HepG2 (cell line): Measurements from ENCODE around the gene ATP5F1C. TPM values are rescaled to one million over a fixed set of nuclear protein-coding genes. Genes with fewer than 3 reads are reported as not detected.

Experiments
- ATF1 ChIP-seq: IDR thresholded peaks from 2 replicates; pipeline ENCODE4 v1.6.1; 2016; ENCODE audit warnings: mild to moderate bottlenecking, control low read depth
- BHLHE40 ChIP-seq: IDR thresholded peaks from 2 replicates; pipeline ENCODE4 v1.6.1; 2011; ENCODE audit warnings: low read length, improper control_type of control experiment
- BRF2 ChIP-seq: sonication (generic); formaldehyde crosslinking; IDR thresholded peaks from 2 replicates; pipeline ENCODE4 v1.8.1; 2022; ENCODE audit warnings: mild to moderate bottlenecking, missing genetic modification reagents
- CBX1 ChIP-seq: IDR thresholded peaks from one replicate; pipeline ENCODE4 v1.6.1; 2016; ENCODE audit warnings: antibody characterized with exemption, low read depth
- CENPBD1 ChIP-seq: sonication (generic); formaldehyde crosslinking; IDR thresholded peaks from 2 replicates; pipeline ENCODE4 v1.8.0; 2022; ENCODE audit warnings: missing genetic modification reagents, low read depth, mild to moderate bottlenecking, borderline replicate concordance
- HOXD1 ChIP-seq: sonication (generic); formaldehyde crosslinking; IDR thresholded peaks from 2 replicates; pipeline ENCODE4 v1.5.0; 2020; ENCODE audit warnings: missing genetic modification reagents
- IRX3 ChIP-seq: sonication (generic); formaldehyde crosslinking; IDR thresholded peaks from 2 replicates; pipeline ENCODE4 v1.8.1; 2023; ENCODE audit warnings: mild to moderate bottlenecking, low read depth, missing genetic modification reagents, borderline replicate concordance
- KDM4B ChIP-seq: sonication (generic); formaldehyde crosslinking; IDR thresholded peaks from 2 replicates; pipeline ENCODE4 v1.4.0; 2020; ENCODE audit warnings: missing genetic modification reagents
- KIAA2018 ChIP-seq: sonication (generic); formaldehyde crosslinking; IDR thresholded peaks from 2 replicates; pipeline ENCODE4 v1.5.0; 2020; ENCODE audit warnings: mild to moderate bottlenecking, missing genetic modification reagents, borderline replicate concordance
- MLLT10 ChIP-seq: sonication (generic); formaldehyde crosslinking; IDR thresholded peaks from 2 replicates; pipeline ENCODE4 v1.4.0; 2020; ENCODE audit warnings: missing genetic modification reagents
- MTA1 ChIP-seq: sonication (generic); formaldehyde crosslinking; IDR thresholded peaks from 2 replicates; pipeline ENCODE4 v1.4.0; 2020; ENCODE audit warnings: missing genetic modification reagents, mild to moderate bottlenecking, borderline replicate concordance
- NFE2L1 ChIP-seq: sonication (generic); formaldehyde crosslinking; IDR thresholded peaks from 2 replicates; pipeline ENCODE4 v1.4.0; 2020; ENCODE audit warnings: missing genetic modification reagents, mild to moderate bottlenecking, borderline replicate concordance
- NR1H2 ChIP-seq: sonication (generic); formaldehyde crosslinking; IDR thresholded peaks from 2 replicates; pipeline ENCODE4 v1.8.1; 2022; ENCODE audit warnings: low read depth, missing genetic modification reagents, borderline replicate concordance
- PHF8 ChIP-seq: sonication (generic); formaldehyde crosslinking; IDR thresholded peaks from 2 replicates; pipeline ENCODE4 v1.5.0; 2020; ENCODE audit warnings: missing genetic modification reagents
- TEAD2 ChIP-seq: sonication (generic); formaldehyde crosslinking; IDR thresholded peaks from 2 replicates; pipeline ENCODE4 v1.9.0; 2021; ENCODE audit warnings: missing genetic modification reagents
- THAP7 ChIP-seq: sonication (generic); formaldehyde crosslinking; IDR thresholded peaks from 2 replicates; pipeline ENCODE4 v1.8.1; 2023; ENCODE audit warnings: mild to moderate bottlenecking, missing genetic modification reagents
- ZNF17 ChIP-seq: sonication (generic); formaldehyde crosslinking; IDR thresholded peaks from 2 replicates; pipeline ENCODE4 v1.5.0; 2020; ENCODE audit warnings: mild to moderate bottlenecking, missing genetic modification reagents
- ZNF235 ChIP-seq: sonication (generic); formaldehyde crosslinking; IDR thresholded peaks from 2 replicates; pipeline ENCODE4 v1.8.1; 2023; ENCODE audit warnings: mild to moderate bottlenecking, missing genetic modification reagents, borderline replicate concordance
- ZNF44 ChIP-seq: sonication (generic); formaldehyde crosslinking; IDR thresholded peaks from 2 replicates; pipeline ENCODE4 v1.5.1; 2020; ENCODE audit warnings: mild to moderate bottlenecking, missing genetic modification reagents
- polyA plus RNA-seq, 8 experiments: library from polyadenylated mRNA; depleted of rRNA in 3 of 8; stranded (reverse) in 7 of 8; unstranded in 1 of 8; fragments of >200 nt; fragmentation: Illumina TruSeq in 4 of 8; extraction: Trizol in 4 of 8; gene quantifications; 2 replicates each; pipeline versions ENCODE4 v1.2.1 to v1.2.3, GENCODE V29; 2011 to 2016; ENCODE audit warnings: low read depth in 4 of 8, missing spikeins in 1 of 8, mixed read lengths in 1 of 8; ENCODE audit not compliant: insufficient read depth in 1 of 8
- total RNA-seq, 5 experiments: library from RNA; depleted of rRNA; stranded (reverse); fragments of >200 nt; fragmentation: Illumina TruSeq; extraction: Trizol; gene quantifications; 2 replicates each; pipeline ENCODE4 v1.2.3, GENCODE V29; 2016; ENCODE audit warnings: low read depth in 1 of 5

The ATP5F1C gene
- total and polyA plus RNA-seq, 2 of the 13 experiments (the other 11 are each of a cell fraction or from before 2014, with no cell fraction given): 407 to 416 TPM

- TF ChIP-seq THAP7 (CRISPR knock-in tag) (no peak), TEAD2 (CRISPR knock-in tag) (no peak), CENPBD1 (CRISPR knock-in tag) (no peak), ZNF235 (CRISPR knock-in tag) (peak; percentile 88; the same call in 1 of the 2 replicates), MTA1 (CRISPR knock-in tag) (no peak; the same call in 1 of the 2 replicates), IRX3 (CRISPR knock-in tag) (no peak), CBX1 (peak; percentile 46), ATF1 (CRISPR knock-in tag) (no peak), BHLHE40 (no peak), ZNF44 (CRISPR knock-in tag) (no peak), PHF8 (CRISPR knock-in tag) (peak; percentile 99), MLLT10 (CRISPR knock-in tag) (no peak), KIAA2018 (CRISPR knock-in tag) (no peak), KDM4B (CRISPR knock-in tag) (no peak), HOXD1 (CRISPR knock-in tag) (no peak), NFE2L1 (CRISPR knock-in tag) (no peak; the same call in 1 of the 2 replicates), BRF2 (CRISPR knock-in tag) (no peak), ZNF17 (CRISPR knock-in tag) (no peak), NR1H2 (CRISPR knock-in tag) (no peak)
These were observed at the start of gene ATP5F1C, which contains the start of gene KIN (continued) for GRCh38 chr10:7787857-7788638.
